K562 (cell line): ENCODE results near the gene SAMD10. TPM values are rescaled to one million over a fixed set of nuclear protein-coding genes. Genes with fewer than 3 reads are reported as not detected.

Experiments used
- ARID1B ChIP-seq: fragments of 450-650 bp; IDR thresholded peaks from 2 replicates; pipeline ENCODE4 v1.6.1; 2016; ENCODE audit warnings: antibody characterized with exemption, mild to moderate bottlenecking, inconsistent platforms
- BCL6 ChIP-seq: fragments of 250-450 bp; sonication (Bioruptor Pico); IDR thresholded peaks from 2 replicates; pipeline ENCODE4 v1.4.0; 2020
- CHD2 ChIP-seq: IDR thresholded peaks from 2 replicates; pipeline ENCODE4 v1.6.1; 2011; ENCODE audit warnings: low read depth, low read length
- KDM5B ChIP-seq: fragments of 200-600 bp; sonication (generic); IDR thresholded peaks from 2 replicates; pipeline ENCODE4 v1.6.1; 2012; ENCODE audit warnings: low read depth, mild to moderate bottlenecking, moderate library complexity, low read length, control low read depth, inconsistent platforms; ENCODE audit not compliant: insufficient replicate concordance
- KLF1 ChIP-seq: fragments of 450-650 bp; IDR thresholded peaks from 2 replicates; pipeline ENCODE4 v1.6.1; 2016; ENCODE audit warnings: missing genetic modification characterization, missing compliant biosample characterization
- NCOA1 ChIP-seq: fragments of 450-650 bp; IDR thresholded peaks from 2 replicates; pipeline ENCODE4 v1.6.1; 2016; ENCODE audit warnings: low read depth
- SMARCE1 ChIP-seq: fragments of 450-650 bp; IDR thresholded peaks from 2 replicates; pipeline ENCODE4 v1.7.1; 2016; ENCODE audit warnings: mild to moderate bottlenecking
- SRF ChIP-seq, 2 experiments: fragments of 250-450, 450-650 bp in 1 of 2; sonication (Bioruptor Pico) in 1 of 2; sonication (generic) in 1 of 2; formaldehyde crosslinking; IDR thresholded peaks; 2 replicates each; pipeline versions ENCODE4 v1.5.0 to v1.5.1; 2020 to 2022; ENCODE audit warnings: mild to moderate bottlenecking in 1 of 2, missing genetic modification reagents in 1 of 2
- TCF3 ChIP-seq: sonication (generic); formaldehyde crosslinking; IDR thresholded peaks from 2 replicates; pipeline ENCODE4 v1.4.0; 2020; ENCODE audit warnings: mild to moderate bottlenecking, missing genetic modification reagents
- ZFX ChIP-seq: sonication (generic); formaldehyde crosslinking; IDR thresholded peaks from 2 replicates; pipeline ENCODE4 v1.8.0; 2022; ENCODE audit warnings: mild to moderate bottlenecking, missing genetic modification reagents, moderate library complexity
- ZNF695 ChIP-seq: fragments of 450-650 bp; formaldehyde crosslinking; IDR thresholded peaks from 2 replicates; pipeline ENCODE4 v1.4.0; 2020; ENCODE audit warnings: mild to moderate bottlenecking, moderate library complexity
- ZNF77 ChIP-seq: fragments of 250-450 bp; sonication (Bioruptor Pico); IDR thresholded peaks from 2 replicates; pipeline ENCODE4 v1.5.0; 2020
- polyA plus RNA-seq, 8 experiments: library from polyadenylated mRNA; depleted of rRNA in 4 of 8; stranded (reverse) in 5 of 8; unstranded in 3 of 8; fragments of >200 nt; fragmentation: Nextera tagmentation in 2 of 8; fragmentation: Illumina TruSeq in 1 of 8; extraction: Ambion mirVana in 2 of 8; extraction: Trizol in 1 of 8; gene quantifications; 2 replicates each; pipeline versions ENCODE4 v1.2.1 to v1.2.3, GENCODE V29; 2011 to 2014; ENCODE audit warnings: inconsistent platforms in 1 of 8, missing spikeins in 1 of 8
- total RNA-seq, 7 experiments: library from RNA; depleted of rRNA in 6 of 7; stranded (reverse); fragments of >200 nt in 6 of 7; fragmentation: Illumina TruSeq in 2 of 7; extraction: Trizol in 2 of 7; gene quantifications; 2 replicates each; pipeline versions ENCODE4 v1.2.1 to v1.2.3, GENCODE V29; 2011 to 2021; ENCODE audit warnings: low replicate concordance in 1 of 7
- TF ChIP-seq, protein P1 (sequence below), 2 experiments: fragments of 450-650 bp in 1 of 2; sonication (generic) in 1 of 2; formaldehyde crosslinking; conservative IDR thresholded peaks; 2 replicates each; pipeline versions ENCODE4 v1.4.0 to v1.8.1; 2020 to 2022; ENCODE audit warnings: mild to moderate bottlenecking in 1 of 2, missing genetic modification reagents in 1 of 2
- TF ChIP-seq, protein P2 (sequence below): fragments of 450-650 bp; IDR thresholded peaks from 2 replicates; pipeline ENCODE4 v1.6.1; 2016; ENCODE audit warnings: mild to moderate bottlenecking
- TF ChIP-seq, protein P3 (sequence below): IDR thresholded peaks from 2 replicates; pipeline ENCODE4 v1.6.1; 2014; ENCODE audit warnings: antibody characterized with exemption

The SAMD10 gene
- total and polyA plus RNA-seq, 9 of the 15 experiments (the other 6 are each of a cell fraction or from before 2014, with no cell fraction given) = 0.37 to 15.2 (median 4.8) TPM

DNA sequence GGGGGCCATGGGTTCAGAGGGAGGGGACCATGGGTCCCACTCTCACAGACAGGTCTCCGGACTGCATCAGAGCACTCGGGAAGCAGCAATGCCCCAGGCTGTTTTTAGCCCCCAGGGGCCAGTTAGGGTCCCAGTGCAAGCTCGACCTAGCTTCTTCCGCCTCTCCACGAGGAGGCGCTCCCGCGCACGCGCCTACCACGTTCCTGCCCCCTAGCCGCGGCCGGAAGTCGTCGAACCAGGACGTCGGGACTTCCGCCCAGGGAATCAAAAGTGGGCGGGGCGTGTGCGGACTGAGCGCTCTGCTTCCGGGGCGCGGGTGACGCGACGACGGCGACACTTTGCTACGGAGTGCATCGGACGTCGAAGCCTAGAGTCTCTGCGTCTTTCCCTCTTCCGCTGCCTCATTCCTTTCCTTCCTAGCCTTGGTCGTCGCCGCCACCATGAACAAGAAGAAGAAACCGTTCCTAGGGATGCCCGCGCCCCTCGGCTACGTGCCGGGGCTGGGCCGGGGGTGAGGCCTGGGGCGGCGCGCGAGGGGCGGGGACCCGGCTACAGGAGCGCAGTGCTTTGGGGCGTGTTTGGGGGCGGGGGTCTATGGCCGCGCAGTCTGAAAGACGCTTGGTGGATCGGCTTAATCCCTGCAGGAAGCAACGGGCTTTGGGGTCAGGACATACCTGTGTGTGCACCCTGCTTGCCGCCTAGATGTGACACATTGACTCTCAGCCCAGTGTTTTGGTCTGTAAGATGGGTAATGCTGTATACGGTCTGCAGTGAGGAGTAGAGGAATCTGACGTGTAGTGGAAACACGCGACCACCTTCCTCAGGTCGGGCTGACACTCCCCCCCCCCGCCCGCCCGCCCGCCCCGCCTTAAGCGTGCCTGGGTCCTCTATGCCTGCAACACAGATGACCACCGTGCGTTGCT lies 1.6 kb upstream of the SAMD10 start, which contains the start of gene PRPF6 (continued):
- TF ChIP-seq KLF1 (no peak; the same call in 1 of the 2 replicates), KDM5B (peak; percentile 76), SMARCE1 (no peak), ARID1B (no peak), NCOA1 (no peak), ZNF695 (CRISPR knock-in tag) (no peak), BCL6 (CRISPR knock-in tag) (no peak), SRF (CRISPR knock-in tag; IDR thresholded peaks at IDR 0.05) (no peak; a peak in 1 of 4 replicates), ZNF77 (CRISPR knock-in tag) (no peak), ZFX (CRISPR knock-in tag) (peak; percentile 94), TCF3 (CRISPR knock-in tag) (no peak; the same call in 1 of the 2 replicates), CHD2 (no peak; the same call in 1 of the 2 replicates)
- TF ChIP-seq, protein P1, sequence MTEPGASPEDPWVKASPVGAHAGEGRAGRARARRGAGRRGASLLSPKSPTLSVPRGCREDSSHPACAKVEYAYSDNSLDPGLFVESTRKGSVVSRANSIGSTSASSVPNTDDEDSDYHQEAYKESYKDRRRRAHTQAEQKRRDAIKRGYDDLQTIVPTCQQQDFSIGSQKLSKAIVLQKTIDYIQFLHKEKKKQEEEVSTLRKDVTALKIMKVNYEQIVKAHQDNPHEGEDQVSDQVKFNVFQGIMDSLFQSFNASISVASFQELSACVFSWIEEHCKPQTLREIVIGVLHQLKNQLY (CRISPR knock-in tag; conservative IDR thresholded peaks at IDR 0.05) = no peak
- TF ChIP-seq, protein P2, sequence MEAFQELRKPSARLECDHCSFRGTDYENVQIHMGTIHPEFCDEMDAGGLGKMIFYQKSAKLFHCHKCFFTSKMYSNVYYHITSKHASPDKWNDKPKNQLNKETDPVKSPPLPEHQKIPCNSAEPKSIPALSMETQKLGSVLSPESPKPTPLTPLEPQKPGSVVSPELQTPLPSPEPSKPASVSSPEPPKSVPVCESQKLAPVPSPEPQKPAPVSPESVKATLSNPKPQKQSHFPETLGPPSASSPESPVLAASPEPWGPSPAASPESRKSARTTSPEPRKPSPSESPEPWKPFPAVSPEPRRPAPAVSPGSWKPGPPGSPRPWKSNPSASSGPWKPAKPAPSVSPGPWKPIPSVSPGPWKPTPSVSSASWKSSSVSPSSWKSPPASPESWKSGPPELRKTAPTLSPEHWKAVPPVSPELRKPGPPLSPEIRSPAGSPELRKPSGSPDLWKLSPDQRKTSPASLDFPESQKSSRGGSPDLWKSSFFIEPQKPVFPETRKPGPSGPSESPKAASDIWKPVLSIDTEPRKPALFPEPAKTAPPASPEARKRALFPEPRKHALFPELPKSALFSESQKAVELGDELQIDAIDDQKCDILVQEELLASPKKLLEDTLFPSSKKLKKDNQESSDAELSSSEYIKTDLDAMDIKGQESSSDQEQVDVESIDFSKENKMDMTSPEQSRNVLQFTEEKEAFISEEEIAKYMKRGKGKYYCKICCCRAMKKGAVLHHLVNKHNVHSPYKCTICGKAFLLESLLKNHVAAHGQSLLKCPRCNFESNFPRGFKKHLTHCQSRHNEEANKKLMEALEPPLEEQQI = no peak
- TF ChIP-seq, protein P3, sequence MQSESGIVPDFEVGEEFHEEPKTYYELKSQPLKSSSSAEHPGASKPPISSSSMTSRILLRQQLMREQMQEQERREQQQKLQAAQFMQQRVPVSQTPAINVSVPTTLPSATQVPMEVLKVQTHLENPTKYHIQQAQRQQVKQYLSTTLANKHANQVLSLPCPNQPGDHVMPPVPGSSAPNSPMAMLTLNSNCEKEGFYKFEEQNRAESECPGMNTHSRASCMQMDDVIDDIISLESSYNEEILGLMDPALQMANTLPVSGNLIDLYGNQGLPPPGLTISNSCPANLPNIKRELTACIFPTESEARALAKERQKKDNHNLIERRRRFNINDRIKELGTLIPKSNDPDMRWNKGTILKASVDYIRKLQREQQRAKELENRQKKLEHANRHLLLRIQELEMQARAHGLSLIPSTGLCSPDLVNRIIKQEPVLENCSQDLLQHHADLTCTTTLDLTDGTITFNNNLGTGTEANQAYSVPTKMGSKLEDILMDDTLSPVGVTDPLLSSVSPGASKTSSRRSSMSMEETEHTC = 0 out of 2 replicates have a peak, but pooled peaks have one; percentile 26
